ENCODE measurements around the gene CLUH. TPM values are rescaled to one million over a fixed set of nuclear protein-coding genes. Genes with fewer than 3 reads are reported as not detected.
"Not testable (repeated sequence)": the region's sequence is repeated elsewhere in the genome, so short reads cannot be mapped to it uniquely, and the experiment has no call there.

CLUH gene
- total and polyA plus RNA-seq, 5 donors: 79.0 to 121 (median 106) TPM

DNA sequence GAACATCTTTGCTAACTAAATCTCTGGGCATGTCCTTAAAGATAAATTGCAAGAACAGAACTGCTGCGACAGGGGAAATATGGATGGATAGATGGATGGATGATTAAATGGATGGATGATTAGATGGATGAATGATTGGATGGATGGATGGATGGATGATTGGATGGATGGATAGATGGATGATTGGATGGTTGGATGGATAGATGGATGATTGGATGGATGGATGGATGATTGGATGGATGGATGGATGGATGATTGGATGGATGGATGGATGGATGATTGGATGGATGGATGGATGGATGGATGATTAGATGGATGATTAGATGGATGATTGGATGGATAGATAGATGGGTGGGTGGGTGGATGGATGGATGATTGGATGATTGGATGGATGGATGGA lies 32.3 kb downstream of the CLUH start:
- H3K4me1 ChIP-seq (ENCODE audit: control insufficient read depth, insufficient read depth, low read length); DNase-seq; H3K4me3 ChIP-seq (ENCODE audit: low read length); H3K27ac ChIP-seq (ENCODE audit: low read length); H3K9me3 ChIP-seq (ENCODE audit: control insufficient read depth, low read length); ATAC-seq; H3K27me3 ChIP-seq (ENCODE audit: control insufficient read depth, insufficient read depth); intact Hi-C loops (cut with DNase I): not testable (repeated sequence)
- 100% methylated on average over 1 of the region's 1 CpG for WGBS

DNA sequence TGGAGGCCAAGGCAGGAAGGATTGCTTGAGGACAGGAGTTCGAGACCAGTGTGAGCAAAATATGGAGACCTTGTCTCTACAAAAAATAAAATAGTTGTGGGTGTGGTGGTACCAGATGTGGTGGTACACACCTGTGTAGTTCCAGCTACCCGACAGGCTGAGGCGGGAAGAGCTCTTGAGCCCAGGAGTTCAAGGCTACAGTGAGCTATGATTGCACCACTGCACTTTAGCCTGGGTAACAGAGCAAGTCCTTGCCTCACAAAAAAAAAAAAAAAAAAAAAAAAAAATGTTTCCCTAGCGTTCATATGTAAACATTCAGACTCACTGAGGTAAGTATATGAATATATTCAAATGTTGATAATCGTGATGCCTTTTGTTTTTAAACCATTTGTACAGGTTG lies 39.5 kb downstream of the CLUH start:
- WGBS: 95% methylated on average over 5 of the region's 5 CpGs
- Histone ChIP-seq H3K27ac (ENCODE audit: low read length) (no peak overlapping the region), H3K4me3 (ENCODE audit: low read length) (no peak overlapping the region), H3K9me3 (ENCODE audit: control insufficient read depth, low read length) (no peaks in the 10 kb centered on the region), H3K27me3 (ENCODE audit: control insufficient read depth, insufficient read depth) (no peaks in the 10 kb centered on the region), H3K4me1 (ENCODE audit: control insufficient read depth, insufficient read depth, low read length) (no peaks in the 10 kb centered on the region)
- DNase-seq: no peak
- no peak for ATAC-seq
- intact Hi-C loops (cut with DNase I): no loop called here

DNA sequence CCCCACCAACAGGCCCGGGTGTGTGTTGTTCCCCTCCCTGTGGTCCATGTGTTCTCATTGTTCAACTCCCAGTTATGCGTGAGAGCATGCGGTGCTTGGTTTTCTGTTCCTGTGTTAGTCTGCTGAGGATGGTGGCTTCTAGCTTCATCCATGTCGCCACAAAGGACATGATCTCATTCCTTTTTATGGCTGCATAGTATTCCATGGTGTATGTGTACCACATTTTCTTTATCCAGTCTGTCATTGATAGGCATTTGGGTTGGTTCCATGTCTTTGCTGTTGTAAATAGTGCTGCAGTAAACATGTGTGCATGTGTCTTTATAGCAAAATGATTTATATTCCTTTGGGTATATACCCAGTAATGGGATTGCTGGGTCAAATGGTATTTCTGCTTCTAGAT lies 51.2 kb downstream of the CLUH start:
- WGBS: 97% methylated on average over 4 of the region's 4 CpGs
- ATAC-seq: not testable (repeated sequence)
- intact Hi-C loops (cut with DNase I): loop anchor here in 2 of 4 donors (10.0 kb wide), 1 partner anchor 66 kb away; the partner anchor contains the start of gene PAFAH1B1 (in 2 of the 2)

DNA sequence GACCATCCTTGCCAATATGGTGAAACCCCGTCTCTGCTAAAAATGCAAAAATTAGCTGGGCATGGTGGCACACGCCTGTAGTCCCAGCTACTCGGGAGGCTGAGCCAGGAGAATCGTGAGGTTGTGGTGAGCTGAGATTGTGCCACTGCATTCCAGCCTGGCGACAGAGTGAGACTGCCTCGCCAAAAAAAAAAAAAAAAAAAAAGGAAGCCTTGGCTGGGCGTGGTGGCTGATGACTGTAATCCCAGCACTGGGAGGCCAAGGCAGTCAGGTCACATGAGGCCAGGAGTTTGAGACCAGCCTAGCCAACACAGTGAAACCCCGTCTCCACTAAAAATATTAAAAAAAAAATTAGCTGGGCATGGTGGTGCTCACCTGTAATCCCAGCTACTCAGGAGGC lies 52.2 kb downstream of the CLUH start:
- 55% methylated on average over 8 of the region's 8 CpGs for WGBS
- ATAC-seq: peak; percentile 40 to 57
- H3K4me3 ChIP-seq (ENCODE audit: low read length); H3K27ac ChIP-seq (ENCODE audit: low read length); H3K4me1 ChIP-seq (ENCODE audit: control insufficient read depth, insufficient read depth, low read length); H3K27me3 ChIP-seq (ENCODE audit: control insufficient read depth, insufficient read depth); intact Hi-C loops (cut with DNase I); H3K9me3 ChIP-seq (ENCODE audit: control insufficient read depth, low read length): not testable (repeated sequence)
- peak in 2 of 3 donors; percentile 34 to 65 for DNase-seq

More for the DNA sequence above, 51.2 kb downstream of the CLUH start:
- DNase-seq; H3K4me3 ChIP-seq (ENCODE audit: low read length); H3K27me3 ChIP-seq (ENCODE audit: control insufficient read depth, insufficient read depth); H3K27ac ChIP-seq (ENCODE audit: low read length); H3K4me1 ChIP-seq (ENCODE audit: control insufficient read depth, insufficient read depth, low read length); H3K9me3 ChIP-seq (ENCODE audit: control insufficient read depth, low read length): not testable (repeated sequence)

DNA sequence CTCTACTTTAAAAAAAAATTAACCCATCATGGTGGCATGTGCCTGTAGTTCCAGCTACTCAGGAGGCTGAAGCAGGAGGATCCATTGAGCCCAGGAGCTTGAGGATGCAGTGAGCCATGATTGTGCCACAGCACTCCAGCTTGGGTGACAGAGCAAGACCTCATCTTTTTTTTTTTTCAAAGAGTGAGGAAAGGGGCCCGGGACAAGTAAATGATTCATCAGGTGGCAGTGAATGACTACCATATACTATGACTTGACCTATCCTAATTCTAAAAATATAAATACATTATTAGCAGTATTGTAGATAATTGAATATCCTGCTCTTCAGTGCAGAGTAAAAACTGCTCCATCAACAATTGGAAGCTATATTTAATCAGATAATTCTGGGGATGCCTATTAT lies 55.3 kb downstream of the CLUH start:
- no peak for DNase-seq
- WGBS: 0% methylated on average over 1 of the region's 1 CpG
- ATAC-seq: no peak
- Histone ChIP-seq H3K4me1 (ENCODE audit: control insufficient read depth, insufficient read depth, low read length) (peaks cover 1% of the 10 kb centered on the region), H3K27ac (ENCODE audit: low read length) (no peak overlapping the region), H3K27me3 (ENCODE audit: control insufficient read depth, insufficient read depth) (no peaks in the 10 kb centered on the region), H3K9me3 (ENCODE audit: control insufficient read depth, low read length) (no peaks in the 10 kb centered on the region), H3K4me3 (ENCODE audit: low read length) (no peak overlapping the region)
- intact Hi-C loops (cut with DNase I): no loop called here

DNA sequence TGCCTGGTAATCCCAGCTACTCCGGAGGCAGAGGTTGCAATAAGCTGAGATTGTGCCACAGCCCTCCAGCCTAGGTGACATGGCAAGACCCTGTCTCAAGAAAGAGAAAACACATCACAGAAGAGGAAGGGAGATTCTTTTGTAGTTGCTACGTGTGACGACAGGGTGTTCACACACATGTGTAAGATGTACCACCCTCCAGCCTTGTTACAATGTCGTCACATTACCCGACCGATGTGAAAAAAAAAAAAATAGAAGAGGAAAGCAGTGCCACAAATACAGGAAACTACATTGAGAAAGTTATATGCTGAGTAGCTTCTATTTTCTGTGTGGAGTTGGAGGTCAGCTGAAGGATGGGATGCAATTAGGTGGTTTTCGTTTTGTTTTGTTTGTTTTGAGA lies 56.0 kb downstream of the CLUH start:
- H3K4me1 ChIP-seq (ENCODE audit: control insufficient read depth, insufficient read depth, low read length): peaks cover 1% of the 10 kb centered on the region
- no peaks in the 10 kb centered on the region for H3K9me3 ChIP-seq (ENCODE audit: control insufficient read depth, low read length)
- DNase-seq (no peak), ATAC-seq (no peak)
- intact Hi-C loops (cut with DNase I): no loop called here
- WGBS: 64% methylated on average over 7 of the region's 7 CpGs
- no peaks in the 10 kb centered on the region for H3K27me3 ChIP-seq (ENCODE audit: control insufficient read depth, insufficient read depth)
- H3K4me3 ChIP-seq (ENCODE audit: low read length): no peak overlapping the region
- no peak overlapping the region for H3K27ac ChIP-seq (ENCODE audit: low read length)

DNA sequence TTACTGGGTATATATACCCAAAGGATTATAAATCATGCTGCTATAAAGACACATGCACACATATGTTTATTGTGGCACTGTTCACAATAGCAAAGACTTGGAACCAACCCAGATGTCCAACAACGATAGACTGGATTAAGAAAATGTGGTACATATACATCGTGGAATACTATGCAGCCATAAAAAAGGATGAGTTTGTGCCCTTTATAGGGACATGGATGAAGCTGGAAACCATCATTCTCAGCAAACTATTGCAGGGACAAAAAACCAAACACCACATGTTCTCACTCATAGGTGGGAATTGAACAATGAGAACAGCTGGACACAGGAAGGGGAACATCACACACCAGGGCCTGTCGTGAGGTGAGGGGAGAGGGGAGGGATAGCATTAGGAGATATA lies 58.7 kb downstream of the CLUH start:
- 88% methylated on average over 3 of the region's 3 CpGs for whole genome bisulfite sequencing
- ATAC-seq; H3K27me3 ChIP-seq (ENCODE audit: control insufficient read depth, insufficient read depth); H3K4me1 ChIP-seq (ENCODE audit: control insufficient read depth, insufficient read depth, low read length); H3K4me3 ChIP-seq (ENCODE audit: low read length); intact Hi-C loops (cut with DNase I); H3K9me3 ChIP-seq (ENCODE audit: control insufficient read depth, low read length); DNase-seq; H3K27ac ChIP-seq (ENCODE audit: low read length): not testable (repeated sequence)

DNA sequence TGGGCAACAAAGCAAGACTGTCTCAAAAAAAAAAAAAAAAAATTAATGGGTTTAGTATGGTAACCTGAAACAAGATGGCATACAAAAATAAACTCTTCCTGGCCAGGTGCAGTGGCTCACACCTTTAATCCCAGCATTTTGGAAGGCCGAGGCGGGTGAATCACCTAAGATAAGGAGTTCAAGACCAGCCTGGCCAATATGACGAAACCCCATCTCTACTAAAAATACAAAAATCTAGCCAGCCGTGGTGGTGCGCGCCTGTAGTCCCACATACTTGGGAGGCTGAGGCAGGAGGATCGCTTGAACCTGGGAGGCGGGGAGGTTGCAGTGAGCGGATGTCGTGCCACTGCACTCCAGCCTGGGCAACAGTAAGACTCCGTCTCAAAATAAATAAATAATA lies 62.4 kb downstream of the CLUH start:
- Histone ChIP-seq H3K27ac (ENCODE audit: low read length) (no peak overlapping the region), H3K4me1 (ENCODE audit: control insufficient read depth, insufficient read depth, low read length) (peaks cover 1% of the 10 kb centered on the region), H3K4me3 (ENCODE audit: low read length) (no peak overlapping the region), H3K27me3 (ENCODE audit: control insufficient read depth, insufficient read depth) (no peaks in the 10 kb centered on the region), H3K9me3 (ENCODE audit: control insufficient read depth, low read length) (no peaks in the 10 kb centered on the region)
- WGBS: 97% methylated on average over 11 of the region's 11 CpGs
- ATAC-seq: no peak
- intact Hi-C loops (cut with DNase I): no loop called here
- DNase-seq: no peak

DNA sequence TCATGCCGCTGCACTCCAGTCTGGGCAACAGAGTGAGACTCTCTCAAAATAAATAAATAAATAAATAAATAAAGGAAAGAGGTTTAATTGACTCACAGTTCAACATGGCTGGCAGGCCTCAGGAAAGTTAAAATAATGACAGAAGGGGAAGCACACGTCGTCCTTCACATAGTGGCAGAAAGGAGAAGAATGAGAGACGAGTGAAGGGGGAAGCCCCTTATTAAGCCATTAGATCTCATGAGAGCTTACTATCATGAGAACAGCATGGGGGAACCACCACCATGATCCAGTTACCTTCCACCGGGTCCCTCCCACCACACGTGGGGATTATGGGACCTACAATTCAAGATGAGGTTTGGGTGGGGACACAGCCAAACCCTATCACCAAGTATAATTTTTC lies 63.6 kb downstream of the CLUH start:
- Histone ChIP-seq H3K9me3 (ENCODE audit: control insufficient read depth, low read length) (no peaks in the 10 kb centered on the region), H3K27ac (ENCODE audit: low read length) (no peak overlapping the region), H3K4me1 (ENCODE audit: control insufficient read depth, insufficient read depth, low read length) (peaks cover 1% of the 10 kb centered on the region), H3K4me3 (ENCODE audit: low read length) (no peak overlapping the region), H3K27me3 (ENCODE audit: control insufficient read depth, insufficient read depth) (no peaks in the 10 kb centered on the region)
- WGBS: 92% methylated on average over 6 of the region's 6 CpGs
- DNase-seq: no peak
- intact Hi-C loops (cut with DNase I): no loop called here
- no peak for ATAC-seq

DNA sequence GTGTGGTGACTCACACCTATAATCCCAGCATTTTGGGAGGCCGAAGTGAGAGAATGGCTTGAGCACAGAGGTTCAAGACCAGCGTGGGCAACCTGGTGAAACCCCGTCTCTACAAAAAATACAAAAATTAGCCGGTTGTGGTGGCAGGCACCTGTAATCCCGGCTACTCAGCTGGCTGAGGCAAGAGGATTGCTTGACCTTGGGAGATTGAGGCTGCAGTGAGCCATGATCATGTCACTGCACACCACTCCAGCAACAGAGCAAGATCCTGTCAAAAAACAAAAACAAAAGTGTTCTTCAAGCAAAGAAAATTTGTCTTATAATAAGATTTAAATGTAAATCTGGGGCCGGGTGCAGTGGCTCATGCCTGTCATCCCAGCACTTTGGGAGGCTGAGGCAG lies 66.6 kb downstream of the CLUH start:
- H3K4me1 ChIP-seq (ENCODE audit: control insufficient read depth, insufficient read depth, low read length): peaks cover 1% of the 10 kb centered on the region
- intact Hi-C loops (cut with DNase I): no loop called here
- no peaks in the 10 kb centered on the region for H3K9me3 ChIP-seq (ENCODE audit: control insufficient read depth, low read length)
- DNase-seq: no peak
- no peak for ATAC-seq
- 79% methylated on average over 6 of the region's 6 CpGs for WGBS
- no peak overlapping the region for H3K27ac ChIP-seq (ENCODE audit: low read length)
- H3K4me3 ChIP-seq (ENCODE audit: low read length): no peak overlapping the region
- H3K27me3 ChIP-seq (ENCODE audit: control insufficient read depth, insufficient read depth): no peaks in the 10 kb centered on the region

Measured in right cardiac atrium (tissue), 5 donors.